ENCODE data around the gene CWH43.
"Not testable (repeated sequence)": the region's sequence is repeated elsewhere in the genome, so short reads cannot be mapped to it uniquely, and the experiment has no call there.

GRCh38 chr4:49108183-49108978 lies 122.3 kb downstream of the CWH43 start:
- not testable (repeated sequence) for TF ChIP-seq POLR2A (IDR thresholded peaks at IDR 0.05)
- TF ChIP-seq, protein P1, sequence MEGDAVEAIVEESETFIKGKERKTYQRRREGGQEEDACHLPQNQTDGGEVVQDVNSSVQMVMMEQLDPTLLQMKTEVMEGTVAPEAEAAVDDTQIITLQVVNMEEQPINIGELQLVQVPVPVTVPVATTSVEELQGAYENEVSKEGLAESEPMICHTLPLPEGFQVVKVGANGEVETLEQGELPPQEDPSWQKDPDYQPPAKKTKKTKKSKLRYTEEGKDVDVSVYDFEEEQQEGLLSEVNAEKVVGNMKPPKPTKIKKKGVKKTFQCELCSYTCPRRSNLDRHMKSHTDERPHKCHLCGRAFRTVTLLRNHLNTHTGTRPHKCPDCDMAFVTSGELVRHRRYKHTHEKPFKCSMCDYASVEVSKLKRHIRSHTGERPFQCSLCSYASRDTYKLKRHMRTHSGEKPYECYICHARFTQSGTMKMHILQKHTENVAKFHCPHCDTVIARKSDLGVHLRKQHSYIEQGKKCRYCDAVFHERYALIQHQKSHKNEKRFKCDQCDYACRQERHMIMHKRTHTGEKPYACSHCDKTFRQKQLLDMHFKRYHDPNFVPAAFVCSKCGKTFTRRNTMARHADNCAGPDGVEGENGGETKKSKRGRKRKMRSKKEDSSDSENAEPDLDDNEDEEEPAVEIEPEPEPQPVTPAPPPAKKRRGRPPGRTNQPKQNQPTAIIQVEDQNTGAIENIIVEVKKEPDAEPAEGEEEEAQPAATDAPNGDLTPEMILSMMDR (IDR thresholded peaks at IDR 0.05), result not testable (repeated sequence)

All from ovary (tissue), 3 donors.